Breast epithelium (tissue), 4 donors: Measurements from ENCODE around the gene MAMDC4. TPM values are rescaled to one million over a fixed set of nuclear protein-coding genes. Genes with fewer than 3 reads are reported as not detected.
A peak's percentile ranks its signal among the peaks of the same experiment; 100 is the strongest.

Experiments used
- DNase-seq, 2 donors: peaks; one replicate each; pipeline ENCODE4 v3.0.0-alpha.2; 2019; ENCODE audit warnings: low spot score in 2 of 2
- H3K27ac ChIP-seq, 2 donors: fragments of 200-600 bp; sonication (generic) in 1 of 2; one replicate each; pipeline ENCODE4 v1.5.1; 2016 to 2019; ENCODE audit warnings: mild to moderate bottlenecking in 1 of 2
- H3K27me3 ChIP-seq, 2 donors: fragments of 200-600 bp; sonication (generic) in 1 of 2; one replicate each; pipeline versions ENCODE4 v1.5.1 to v1.6.0; 2017 to 2019; ENCODE audit warnings: control low read depth in 1 of 2, mild to moderate bottlenecking in 1 of 2
- H3K36me3 ChIP-seq: fragments of 200-600 bp; one replicate; pipeline ENCODE4 v1.5.1; 2019
- H3K4me1 ChIP-seq, 2 donors: fragments of 200-600 bp; sonication (generic); one replicate each; pipeline ENCODE4 v1.5.1; 2016 to 2019; ENCODE audit warnings: control low read depth in 1 of 2
- H3K4me3 ChIP-seq, 3 donors: fragments of 200-600 bp; sonication (generic); 1 replicate in 2 of 3; 2 replicates in 1 of 3; pipeline ENCODE4 v1.5.1; 2016 to 2019; ENCODE audit warnings: mild to moderate bottlenecking in 3 of 3, moderate library complexity in 2 of 3
- H3K9me3 ChIP-seq, 2 donors: fragments of 200-600 bp; sonication (generic) in 1 of 2; one replicate each; pipeline ENCODE4 v1.5.1; 2016 to 2019; ENCODE audit warnings: control low read depth in 1 of 2
- CTCF ChIP-seq, 3 donors: fragments of 450-650 bp; IDR thresholded peaks; one replicate each; pipeline ENCODE4 v1.5.1; 2016 to 2017; ENCODE audit warnings: antibody characterized with exemption in 3 of 3, mild to moderate bottlenecking in 3 of 3, moderate library complexity in 3 of 3
- POLR2A ChIP-seq: fragments of 450-650 bp; IDR thresholded peaks from one replicate; pipeline ENCODE4 v1.6.1; 2016; ENCODE audit warnings: antibody characterized with exemption, mild to moderate bottlenecking, moderate library complexity
- POLR2AphosphoS5 ChIP-seq, 3 donors: sonication (generic); formaldehyde crosslinking; IDR thresholded peaks; one replicate each; pipeline ENCODE4 v1.6.1; 2017; ENCODE audit warnings: antibody characterized with exemption in 3 of 3
- intact Hi-C: fragments of 100-400 bp; cut with DNase I; formaldehyde crosslinking; loops from one replicate; pipeline ENCODE4 v1.15.1; 2023; ENCODE audit warnings: low total_unique reads
- total RNA-seq, 3 donors: library from RNA; depleted of rRNA; stranded (reverse); fragments of >200 nt; gene quantifications; one replicate each; pipeline ENCODE4 v1.1.0, GENCODE V29; 2016

Gene MAMDC4
- total RNA-seq, 3 donors from 2014 or later: 0.64 to 5.6 (median 3.4) TPM

GRCh38 chr9:136808806-136809158 is 43.4 kb upstream of the MAMDC4 start:
- TF ChIP-seq CTCF (IDR thresholded peaks at IDR 0.05) (no peak), POLR2A (no peak), POLR2AphosphoS5 (IDR thresholded peaks at IDR 0.05) (no peak)
- peaks cover 7 to 26% of the 10 kb centered on the region in 2 donors for H3K4me1 ChIP-seq
- peak overlapping the region; percentile 84 to 96 for H3K27ac ChIP-seq
- no peaks in the 10 kb centered on the region for H3K27me3 ChIP-seq
- no peaks in the 10 kb centered on the region for H3K9me3 ChIP-seq
- DNase-seq: no peak
- peak overlapping the region; percentile 94 to 100 (median 99) for H3K4me3 ChIP-seq
- H3K36me3 ChIP-seq: no peaks in the 10 kb centered on the region
- intact Hi-C loops: loop anchor here (5.0 kb wide), 1 partner anchor 274 kb away; no protein-coding TSS in a partner anchor

GRCh38 chr9:136814725-136815421 is 37.3 kb upstream of the MAMDC4 start:
- no peak for TF ChIP-seq POLR2A
- TF ChIP-seq CTCF (IDR thresholded peaks at IDR 0.05): no peak
- no peak for TF ChIP-seq POLR2AphosphoS5 (IDR thresholded peaks at IDR 0.05)
- H3K27me3 ChIP-seq: no peaks in the 10 kb centered on the region
- DNase-seq: no peak
- no peak overlapping the region for H3K27ac ChIP-seq
- peaks cover 0 to 3% of the 10 kb centered on the region in 2 donors for H3K4me1 ChIP-seq
- H3K36me3 ChIP-seq: no peaks in the 10 kb centered on the region
- intact Hi-C loops: no loop called here
- H3K4me3 ChIP-seq: no peak overlapping the region
- no peaks in the 10 kb centered on the region for H3K9me3 ChIP-seq

GRCh38 chr9:136815422-136815782 is 36.7 kb upstream of the MAMDC4 start:
- H3K9me3 ChIP-seq: no peaks in the 10 kb centered on the region
- no peaks in the 10 kb centered on the region for H3K36me3 ChIP-seq
- intact Hi-C loops: no loop called here
- TF ChIP-seq POLR2AphosphoS5 (IDR thresholded peaks at IDR 0.05): no peak
- no peak for TF ChIP-seq CTCF (IDR thresholded peaks at IDR 0.05)
- no peak for TF ChIP-seq POLR2A
- no peak for DNase-seq
- no peaks in the 10 kb centered on the region for H3K4me1 ChIP-seq
- no peak overlapping the region for H3K27ac ChIP-seq
- H3K4me3 ChIP-seq: no peak overlapping the region
- H3K27me3 ChIP-seq: no peaks in the 10 kb centered on the region

- H3K4me1 ChIP-seq: no peaks in the 10 kb centered on the region
- H3K27me3 ChIP-seq: no peaks in the 10 kb centered on the region
- H3K36me3 ChIP-seq: peaks cover 6% of the 10 kb centered on the region
- intact Hi-C loops: no loop called here
- H3K4me3 ChIP-seq: peak overlapping the region; percentile 31 to 57 (median 36)
- DNase-seq: no peak
- no peak overlapping the region for H3K27ac ChIP-seq
- TF ChIP-seq POLR2A (no peak), CTCF (IDR thresholded peaks at IDR 0.05) (no peak), POLR2AphosphoS5 (IDR thresholded peaks at IDR 0.05) (no peak)
- no peaks in the 10 kb centered on the region for H3K9me3 ChIP-seq
These were observed 30.9 kb upstream of the MAMDC4 start for GRCh38 chr9:136820971-136821825.
